ENCODE measurements around the gene KIAA1217.
"Not testable (repeated sequence)": the region's sequence is repeated elsewhere in the genome, so short reads cannot be mapped to it uniquely, and the experiment has no call there.

Gene KIAA1217

GRCh38 chr10:24417053-24417452 is 208.1 kb downstream of the KIAA1217 start:
- no peak for DNase-seq

GRCh38 chr10:24418532-24418931 is 209.6 kb downstream of the KIAA1217 start:
- no peak for DNase-seq

GRCh38 chr10:24419066-24419465 is 210.1 kb downstream of the KIAA1217 start:
- DNase-seq: no peak

GRCh38 chr10:24425151-24425550 is 216.2 kb downstream of the KIAA1217 start:
- no peak for DNase-seq

- no peak for DNase-seq
Measured at GRCh38 chr10:24427678-24428409, 218.9 kb downstream of the KIAA1217 start.

GRCh38 chr10:24428410-24428782 is 219.5 kb downstream of the KIAA1217 start:
- DNase-seq: no peak

- DNase-seq: no peak
Measured at GRCh38 chr10:24430591-24430990, 221.7 kb downstream of the KIAA1217 start.

- DNase-seq: no peak
Measured at GRCh38 chr10:24432478-24433416, 223.8 kb downstream of the KIAA1217 start.

- no peak for DNase-seq
Measured at GRCh38 chr10:24433705-24434104, 224.8 kb downstream of the KIAA1217 start.

- DNase-seq: no peak
Measured at GRCh38 chr10:24434961-24435360, 226.0 kb downstream of the KIAA1217 start.

- DNase-seq: no peak
Measured at GRCh38 chr10:24435374-24435773, 226.4 kb downstream of the KIAA1217 start.

GRCh38 chr10:24437302-24437701 is 228.4 kb downstream of the KIAA1217 start:
- DNase-seq: no peak

- no peak for DNase-seq
Measured at GRCh38 chr10:24438800-24439199, 229.9 kb downstream of the KIAA1217 start.

GRCh38 chr10:24439935-24440334 is 231.0 kb downstream of the KIAA1217 start:
- no peak for DNase-seq

GRCh38 chr10:24440817-24441797 is 232.2 kb downstream of the KIAA1217 start:
- DNase-seq: no peak

GRCh38 chr10:24442234-24442633 is 233.3 kb downstream of the KIAA1217 start:
- DNase-seq: no peak

- DNase-seq: not testable (repeated sequence)
Measured at GRCh38 chr10:24442641-24443174, 233.8 kb downstream of the KIAA1217 start.

- no peak for DNase-seq
Measured at GRCh38 chr10:24444337-24444736, 235.4 kb downstream of the KIAA1217 start.

- not testable (repeated sequence) for DNase-seq
Measured at GRCh38 chr10:24445958-24446357, 237.0 kb downstream of the KIAA1217 start.

- no peak for DNase-seq
Measured at GRCh38 chr10:24446739-24447138, 237.8 kb downstream of the KIAA1217 start.

- DNase-seq: no peak
Measured at GRCh38 chr10:24448351-24448999, 239.5 kb downstream of the KIAA1217 start.

- DNase-seq: no peak
Measured at GRCh38 chr10:24449321-24449740, 240.4 kb downstream of the KIAA1217 start.

All from DMS153 (cell line).